ENCODE measurements around the gene ZBTB46.

The ZBTB46 gene

GRCh38 chr20:63782521-63782971, 48.5 kb downstream of the ZBTB46 start:
- TF ChIP-seq FOXP2 (optimal IDR thresholded peaks at IDR 0.05; ENCODE audit: borderline replicate concordance, extremely low read depth, extremely low read length, insufficient read depth): no peak
- TF ChIP-seq, protein P1, sequence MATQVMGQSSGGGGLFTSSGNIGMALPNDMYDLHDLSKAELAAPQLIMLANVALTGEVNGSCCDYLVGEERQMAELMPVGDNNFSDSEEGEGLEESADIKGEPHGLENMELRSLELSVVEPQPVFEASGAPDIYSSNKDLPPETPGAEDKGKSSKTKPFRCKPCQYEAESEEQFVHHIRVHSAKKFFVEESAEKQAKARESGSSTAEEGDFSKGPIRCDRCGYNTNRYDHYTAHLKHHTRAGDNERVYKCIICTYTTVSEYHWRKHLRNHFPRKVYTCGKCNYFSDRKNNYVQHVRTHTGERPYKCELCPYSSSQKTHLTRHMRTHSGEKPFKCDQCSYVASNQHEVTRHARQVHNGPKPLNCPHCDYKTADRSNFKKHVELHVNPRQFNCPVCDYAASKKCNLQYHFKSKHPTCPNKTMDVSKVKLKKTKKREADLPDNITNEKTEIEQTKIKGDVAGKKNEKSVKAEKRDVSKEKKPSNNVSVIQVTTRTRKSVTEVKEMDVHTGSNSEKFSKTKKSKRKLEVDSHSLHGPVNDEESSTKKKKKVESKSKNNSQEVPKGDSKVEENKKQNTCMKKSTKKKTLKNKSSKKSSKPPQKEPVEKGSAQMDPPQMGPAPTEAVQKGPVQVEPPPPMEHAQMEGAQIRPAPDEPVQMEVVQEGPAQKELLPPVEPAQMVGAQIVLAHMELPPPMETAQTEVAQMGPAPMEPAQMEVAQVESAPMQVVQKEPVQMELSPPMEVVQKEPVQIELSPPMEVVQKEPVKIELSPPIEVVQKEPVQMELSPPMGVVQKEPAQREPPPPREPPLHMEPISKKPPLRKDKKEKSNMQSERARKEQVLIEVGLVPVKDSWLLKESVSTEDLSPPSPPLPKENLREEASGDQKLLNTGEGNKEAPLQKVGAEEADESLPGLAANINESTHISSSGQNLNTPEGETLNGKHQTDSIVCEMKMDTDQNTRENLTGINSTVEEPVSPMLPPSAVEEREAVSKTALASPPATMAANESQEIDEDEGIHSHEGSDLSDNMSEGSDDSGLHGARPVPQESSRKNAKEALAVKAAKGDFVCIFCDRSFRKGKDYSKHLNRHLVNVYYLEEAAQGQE (IDR thresholded peaks at IDR 0.05; ENCODE audit: insufficient read depth in 1 of 2, low read depth in 2 of 2, low read length in 2 of 2): no peak
- no peak for TF ChIP-seq TAF1 (IDR thresholded peaks at IDR 0.05; ENCODE audit: borderline replicate concordance, insufficient read depth, low read length)
- no peak for TF ChIP-seq SIN3A (IDR thresholded peaks at IDR 0.05; ENCODE audit: borderline replicate concordance, insufficient read depth, low read length)
- TF ChIP-seq POLR2AphosphoS5 (IDR thresholded peaks at IDR 0.05; ENCODE audit: low read depth, low read length): no peak

DNA sequence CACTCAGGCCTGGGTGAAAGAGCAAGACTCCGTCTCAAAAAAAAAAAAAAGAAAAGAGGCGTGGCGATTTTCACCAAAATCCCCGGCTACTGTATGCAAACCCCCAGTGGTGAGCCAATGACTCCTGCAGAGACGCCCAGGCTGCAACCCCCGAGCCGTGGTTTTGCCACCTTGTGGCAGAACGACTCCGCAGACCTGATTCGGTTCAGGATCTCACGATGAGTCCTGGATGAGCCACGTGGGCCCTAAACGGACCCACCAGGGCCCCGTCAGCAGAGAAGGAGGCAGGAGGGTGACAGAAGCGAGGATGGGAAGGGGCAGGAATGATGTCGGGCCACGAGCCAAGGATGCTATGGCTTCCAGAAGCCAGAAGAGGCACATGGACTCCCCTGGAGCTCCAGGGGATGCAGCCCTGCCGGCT, 49.0 kb downstream of the ZBTB46 start:
- TF ChIP-seq SIN3A (IDR thresholded peaks at IDR 0.05; ENCODE audit: borderline replicate concordance, insufficient read depth, low read length) (no peak), POLR2AphosphoS5 (IDR thresholded peaks at IDR 0.05; ENCODE audit: low read depth, low read length) (no peak), TAF1 (IDR thresholded peaks at IDR 0.05; ENCODE audit: borderline replicate concordance, insufficient read depth, low read length) (no peak), FOXP2 (optimal IDR thresholded peaks at IDR 0.05; ENCODE audit: borderline replicate concordance, extremely low read depth, extremely low read length, insufficient read depth) (no peak)
- TF ChIP-seq, protein P1 (IDR thresholded peaks at IDR 0.05; ENCODE audit: insufficient read depth in 1 of 2, low read depth in 2 of 2, low read length in 2 of 2): no peak

DNA sequence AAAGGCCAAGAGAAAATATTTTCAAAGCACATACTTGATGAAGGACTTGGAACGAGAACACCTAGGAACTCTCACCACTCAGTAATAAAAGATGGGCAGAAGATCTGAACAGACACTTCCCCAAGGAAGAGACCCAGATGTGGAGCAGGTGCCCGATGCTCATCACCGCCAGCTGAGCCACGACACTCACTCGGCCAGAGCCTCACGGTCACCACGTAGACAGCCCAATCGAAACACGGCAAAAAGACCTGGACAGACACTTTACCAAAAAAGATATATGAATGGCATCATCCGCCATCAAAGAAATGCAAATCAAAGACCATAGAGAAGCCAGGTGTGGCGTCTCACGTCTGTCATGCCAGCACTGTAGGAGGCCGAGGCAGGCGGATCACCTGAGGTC, 49.9 kb downstream of the ZBTB46 start:
- no peak for TF ChIP-seq POLR2AphosphoS5 (IDR thresholded peaks at IDR 0.05; ENCODE audit: low read depth, low read length)
- TF ChIP-seq SIN3A (IDR thresholded peaks at IDR 0.05; ENCODE audit: borderline replicate concordance, insufficient read depth, low read length): no peak
- TF ChIP-seq TAF1 (IDR thresholded peaks at IDR 0.05; ENCODE audit: borderline replicate concordance, insufficient read depth, low read length): no peak
- TF ChIP-seq, protein P1 (IDR thresholded peaks at IDR 0.05; ENCODE audit: insufficient read depth in 1 of 2, low read depth in 2 of 2, low read length in 2 of 2): no peak
- TF ChIP-seq FOXP2 (optimal IDR thresholded peaks at IDR 0.05; ENCODE audit: borderline replicate concordance, extremely low read depth, extremely low read length, insufficient read depth): no peak

DNA sequence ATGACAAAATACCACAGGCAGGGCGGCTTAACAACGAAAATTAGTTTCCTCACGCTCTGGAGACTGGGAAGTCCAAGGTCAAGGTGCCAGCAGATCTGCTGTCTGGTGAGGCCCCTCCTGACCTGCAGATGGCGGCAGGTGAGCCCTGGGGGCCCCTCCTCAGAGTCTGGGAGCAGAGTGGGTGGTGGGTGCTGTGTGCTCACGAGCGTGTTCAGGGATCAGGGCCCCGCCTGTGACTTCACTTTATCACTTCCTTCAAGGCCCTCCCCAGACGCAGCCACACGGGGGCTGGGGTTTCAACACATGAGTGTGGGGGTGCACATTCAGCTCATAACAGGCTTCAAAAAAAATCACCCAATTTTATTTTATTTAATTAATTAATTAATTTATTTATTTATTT, 52.2 kb downstream of the ZBTB46 start:
- TF ChIP-seq SIN3A (IDR thresholded peaks at IDR 0.05; ENCODE audit: borderline replicate concordance, insufficient read depth, low read length) (no peak), POLR2AphosphoS5 (IDR thresholded peaks at IDR 0.05; ENCODE audit: low read depth, low read length) (no peak), TAF1 (IDR thresholded peaks at IDR 0.05; ENCODE audit: borderline replicate concordance, insufficient read depth, low read length) (no peak), FOXP2 (optimal IDR thresholded peaks at IDR 0.05; ENCODE audit: borderline replicate concordance, extremely low read depth, extremely low read length, insufficient read depth) (no peak)
- TF ChIP-seq, protein P1 (IDR thresholded peaks at IDR 0.05; ENCODE audit: insufficient read depth in 1 of 2, low read depth in 2 of 2, low read length in 2 of 2): no peak
